H1 (cell line): ENCODE data around the gene TRPV4. TPM values are rescaled to one million over a fixed set of nuclear protein-coding genes. Genes with fewer than 3 reads are reported as not detected.

Source experiments
- CTCF ChIA-PET: fragments of 300-600 bp; sonication (Branson Sonifier 250); formaldehyde crosslinking; loops from one replicate; lab custom pipeline; 2021; ENCODE audit not compliant: partially characterized antibody; lab: Charles Lee
- POLR2A ChIA-PET: fragments of 300-600 bp; sonication (Branson Sonifier 250); formaldehyde crosslinking; loops from one replicate; lab custom pipeline; 2021; ENCODE audit warnings: inconsistent platforms; ENCODE audit not compliant: partially characterized antibody; lab: Charles Lee
- DNase-seq, 2 experiments: peaks; one replicate each; pipeline versions ENCODE4 v3.0.0 to v3.0.0-alpha.2; 2010 to 2022; ENCODE audit warnings: low spot score in 2 of 2, low read depth in 1 of 2, mixed read lengths in 1 of 2
- FAIRE-seq: peaks from 2 replicates; lab custom pipeline; 2011; peaks lifted over from hg19 to GRCh38; lab: Jason Lieb, UNC
- H2AFZ ChIP-seq: 2 replicates; pipeline ENCODE4 v1.8.1; 2012; ENCODE audit warnings: low read length, inconsistent platforms
- H2AK5ac ChIP-seq: 2 replicates; pipeline ENCODE4 v1.6.1; 2013; ENCODE audit warnings: low read depth, low read length
- H2BK120ac ChIP-seq: replicated peaks from 2 replicates; pipeline ENCODE3; 2013; ENCODE audit warnings: low read depth, low read length, inconsistent platforms
- H2BK12ac ChIP-seq: 2 replicates; pipeline ENCODE4 v1.6.1; 2013; ENCODE audit warnings: low read depth, low read length
- H2BK15ac ChIP-seq: 2 replicates; pipeline ENCODE4 v1.6.1; 2013; ENCODE audit warnings: low read length
- H2BK20ac ChIP-seq: 2 replicates; pipeline ENCODE4 v1.6.1; 2013; ENCODE audit warnings: low read length
- H2BK5ac ChIP-seq: 2 replicates; pipeline ENCODE4 v1.6.1; 2013; ENCODE audit warnings: low read depth, low read length
- H3K14ac ChIP-seq: 2 replicates; pipeline ENCODE4 v1.6.1; 2013; ENCODE audit warnings: inconsistent platforms; ENCODE audit not compliant: insufficient read length
- H3K18ac ChIP-seq: 2 replicates; pipeline ENCODE4 v1.6.1; 2013; ENCODE audit warnings: low read length; ENCODE audit errors: extremely low read depth
- H3K23ac ChIP-seq: 2 replicates; pipeline ENCODE4 v1.6.1; 2013; ENCODE audit warnings: inconsistent platforms; ENCODE audit not compliant: insufficient read length
- H3K23me2 ChIP-seq: 2 replicates; pipeline ENCODE4 v1.6.1; 2013; ENCODE audit warnings: low read depth, low read length
- H3K27ac ChIP-seq: 2 replicates; pipeline ENCODE4 v1.6.1; 2011; ENCODE audit warnings: low read depth, low read length, inconsistent platforms
- H3K27me3 ChIP-seq, 4 experiments: replicated peaks in 1 of 4; 1 replicate in 1 of 4; 2 replicates in 3 of 4; pipeline versions ENCODE4 v1.6.1 to v1.8.1; 2011 to 2013; ENCODE audit warnings: low read length in 3 of 4, mild to moderate bottlenecking in 3 of 4, inconsistent platforms in 2 of 4, mixed read lengths in 2 of 4, moderate library complexity in 1 of 4; ENCODE audit not compliant: control insufficient read depth in 3 of 4, insufficient read depth in 3 of 4; ENCODE audit errors: extremely low read depth in 1 of 4
- H3K36me3 ChIP-seq, 4 experiments: 2 replicates each; pipeline versions ENCODE4 v1.6.1 to v1.8.1; 2011 to 2013; ENCODE audit warnings: mild to moderate bottlenecking in 4 of 4, low read length in 3 of 4, moderate library complexity in 2 of 4, control low read depth in 1 of 4, inconsistent platforms in 1 of 4; ENCODE audit not compliant: insufficient read depth in 4 of 4, control insufficient read depth in 2 of 4
- H3K4ac ChIP-seq: replicated peaks from 2 replicates; pipeline ENCODE3; 2013; ENCODE audit warnings: low read length, low read depth, mixed read lengths, inconsistent platforms; ENCODE audit not compliant: insufficient read length
- H3K4me1 ChIP-seq, 4 experiments: replicated peaks in 1 of 4; 1 replicate in 1 of 4; 2 replicates in 3 of 4; pipeline versions ENCODE4 v1.6.1 to v1.8.1; 2011 to 2013; ENCODE audit warnings: low read length in 3 of 4, inconsistent platforms in 2 of 4, mixed read lengths in 1 of 4; ENCODE audit not compliant: insufficient read depth in 4 of 4, control insufficient read depth in 3 of 4
- H3K4me2 ChIP-seq, 2 experiments: 2 replicates each; pipeline versions ENCODE4 v1.6.1 to v1.8.1; 2011 to 2013; ENCODE audit warnings: low read depth in 2 of 2, low read length in 2 of 2, control low read depth in 1 of 2, inconsistent platforms in 1 of 2, mild to moderate bottlenecking in 1 of 2; ENCODE audit not compliant: insufficient read depth in 1 of 2
- H3K4me3 ChIP-seq, 4 experiments: fragments of 200-600, 300-600 bp in 1 of 4; sonication (generic), shearing (Covaris generic), sonication (Bioruptor Twin) in 1 of 4; 2 replicates each; pipeline versions ENCODE4 v1.5.1 to v1.8.1; 2011 to 2016; ENCODE audit warnings: low read length in 4 of 4, low read depth in 3 of 4, control low read depth in 2 of 4, inconsistent platforms in 2 of 4, mild to moderate bottlenecking in 2 of 4, mixed read lengths in 1 of 4, moderate library complexity in 1 of 4; ENCODE audit not compliant: insufficient read depth in 2 of 4; ENCODE audit errors: extremely low read depth in 1 of 4
- H3K56ac ChIP-seq: replicated peaks from 2 replicates; pipeline ENCODE3; 2013; ENCODE audit warnings: low read depth, mild to moderate bottlenecking, mixed read lengths, low read length, inconsistent platforms; ENCODE audit not compliant: insufficient read length
- H3K79me1 ChIP-seq: 2 replicates; pipeline ENCODE4 v1.6.1; 2013; ENCODE audit warnings: low read depth, low read length, control low read depth
- H3K79me2 ChIP-seq, 2 experiments: 2 replicates each; pipeline versions ENCODE4 v1.6.1 to v1.8.1; 2012 to 2013; ENCODE audit warnings: low read length in 2 of 2, mild to moderate bottlenecking in 2 of 2, inconsistent platforms in 1 of 2; ENCODE audit not compliant: insufficient read depth in 2 of 2, control insufficient read depth in 1 of 2
- H3K9ac ChIP-seq, 4 experiments: replicated peaks in 1 of 4; 1 replicate in 1 of 4; 2 replicates in 3 of 4; pipeline versions ENCODE4 v1.6.1 to v1.8.1; 2011 to 2013; ENCODE audit warnings: low read depth in 3 of 4, low read length in 3 of 4, control low read depth in 2 of 4, mild to moderate bottlenecking in 2 of 4, moderate library complexity in 2 of 4, inconsistent platforms in 1 of 4; ENCODE audit errors: extremely low read depth in 1 of 4
- H3K9me3 ChIP-seq, 2 experiments: 2 replicates each; pipeline versions ENCODE4 v1.6.1 to v1.8.1; 2012 to 2013; ENCODE audit warnings: mild to moderate bottlenecking in 2 of 2, moderate library complexity in 2 of 2, control low read depth in 1 of 2, inconsistent platforms in 1 of 2, low read depth in 1 of 2, low read length in 1 of 2, mixed read lengths in 1 of 2; ENCODE audit not compliant: insufficient read depth in 2 of 2
- H4K20me1 ChIP-seq, 2 experiments: replicated peaks in 1 of 2; 2 replicates each; pipeline versions ENCODE3 to v1.8.1; 2011 to 2013; ENCODE audit warnings: inconsistent platforms in 2 of 2, low read length in 2 of 2, mild to moderate bottlenecking in 1 of 2; ENCODE audit not compliant: insufficient read depth in 2 of 2, control insufficient read depth in 1 of 2
- H4K5ac ChIP-seq: 2 replicates; pipeline ENCODE4 v1.6.1; 2013; ENCODE audit warnings: low read length, low read depth, mixed read lengths, inconsistent platforms; ENCODE audit not compliant: insufficient read length
- H4K8ac ChIP-seq: 2 replicates; pipeline ENCODE4 v1.8.0; 2013; ENCODE audit warnings: mild to moderate bottlenecking, moderate library complexity, low read length, inconsistent platforms; ENCODE audit not compliant: insufficient read depth; ENCODE audit errors: extremely low read depth
- H4K91ac ChIP-seq: replicated peaks from 2 replicates; pipeline ENCODE3; 2013; ENCODE audit warnings: low read length, mixed read lengths, inconsistent platforms; ENCODE audit not compliant: insufficient read length
- CHD2 ChIP-seq: IDR thresholded peaks from 2 replicates; pipeline ENCODE4 v1.6.1; 2012; ENCODE audit warnings: low read length, improper control_type of control experiment
- CTBP2 ChIP-seq: IDR thresholded peaks from 2 replicates; pipeline ENCODE4 v1.7.0; 2011; ENCODE audit warnings: borderline replicate concordance, mild to moderate bottlenecking, moderate library complexity, mixed read lengths, low read length; ENCODE audit not compliant: insufficient read depth, insufficient read length
- EGR1 ChIP-seq: IDR thresholded peaks from 2 replicates; pipeline ENCODE4 v1.6.1; 2011; ENCODE audit warnings: low read depth, low read length, borderline replicate concordance
- EP300 ChIP-seq, 2 experiments: IDR thresholded peaks; 1 replicate in 1 of 2; 2 replicates in 1 of 2; pipeline ENCODE4 v1.6.1; 2011 to 2012; ENCODE audit warnings: low read depth in 2 of 2, low read length in 2 of 2, mild to moderate bottlenecking in 2 of 2, borderline replicate concordance in 1 of 2, inconsistent platforms in 1 of 2, moderate library complexity in 1 of 2
- EZH2 ChIP-seq: fragments of 200-600 bp; sonication (generic); IDR thresholded peaks from 2 replicates; pipeline ENCODE4 v1.7.1; 2012; ENCODE audit warnings: low read depth, mild to moderate bottlenecking, moderate library complexity, low read length, inconsistent platforms; ENCODE audit not compliant: severe bottlenecking
- KDM5A ChIP-seq: fragments of 200-600 bp; IDR thresholded peaks from 2 replicates; pipeline ENCODE4 v1.7.1; 2012; ENCODE audit warnings: mild to moderate bottlenecking, low read length, inconsistent platforms, mixed read lengths
- RBBP5 ChIP-seq: IDR thresholded peaks from 2 replicates; pipeline ENCODE4 v1.7.1; 2012; ENCODE audit warnings: low read depth, mild to moderate bottlenecking, inconsistent platforms, low read length, moderate library complexity, borderline replicate concordance
- SP2 ChIP-seq: IDR thresholded peaks from 2 replicates; pipeline ENCODE4 v1.6.1; 2012; ENCODE audit warnings: mild to moderate bottlenecking, low read length, inconsistent platforms
- SP4 ChIP-seq: IDR thresholded peaks from 2 replicates; pipeline ENCODE4 v1.6.1; 2012; ENCODE audit warnings: low read length, inconsistent platforms
- SUZ12 ChIP-seq: fragments of 200-600 bp; sonication (generic); IDR thresholded peaks from 2 replicates; pipeline ENCODE4 v1.6.1; 2012; ENCODE audit warnings: mild to moderate bottlenecking, inconsistent platforms, low read length, moderate library complexity, mixed read lengths
- TAF1 ChIP-seq: IDR thresholded peaks from 2 replicates; pipeline ENCODE4 v1.6.1; 2011; ENCODE audit warnings: mild to moderate bottlenecking, low read depth, low read length
- YY1 ChIP-seq: IDR thresholded peaks from 2 replicates; pipeline ENCODE4 v1.6.1; 2011; ENCODE audit warnings: low read depth, mild to moderate bottlenecking, low read length
- whole genome bisulfite sequencing, 2 experiments: shearing (Covaris generic) in 1 of 2; methylation state at CpG; one replicate each; pipeline versions ENCODE4 v1.1.6 to v1.1.7; 2013 to 2015; ENCODE audit warnings: low lambda C conversion rate in 2 of 2, mixed read lengths in 2 of 2, inconsistent platforms in 1 of 2, low coverage in 1 of 2, missing lambda C conversion rate in 1 of 2; ENCODE audit not compliant: insufficient replicate concordance in 2 of 2, insufficient coverage in 1 of 2, insufficient read length in 1 of 2; ENCODE audit errors: extremely low coverage in 1 of 2, missing lambda C conversion rate in 1 of 2; 5-methylcytosine and 5-hydroxymethylcytosine counted together
- polyA plus RNA-seq, 7 experiments: library from polyadenylated mRNA; depleted of rRNA in 3 of 7; stranded (reverse) in 5 of 7; unstranded in 2 of 7; fragments of >200 nt in 5 of 7; fragments of 200-250 nt in 2 of 7; gene quantifications; 1 replicate in 5 of 7; 2 replicates in 1 of 7; 4 replicates in 1 of 7; pipeline versions ENCODE4 v1.2.1 to v1.2.3, GENCODE V29; 2011 to 2013; ENCODE audit warnings: missing spikeins in 2 of 7, mixed read lengths in 2 of 7
- total RNA-seq: library from RNA; stranded (reverse); fragmentation: NEBNext Ultra II Directional; extraction: Animal tissue kit (Norgen Biotek cat#: 25700); gene quantifications from 2 replicates; pipeline ENCODE4 v1.2.1, GENCODE V29; 2021
- TF ChIP-seq, protein P1 (sequence below): IDR thresholded peaks from 2 replicates; pipeline ENCODE4 v1.6.1; 2012; ENCODE audit warnings: inconsistent platforms

Gene TRPV4
- total and polyA plus RNA-seq, 2 of the 8 experiments (the other 6 are each of a cell fraction or from before 2014, with no cell fraction given) = 2.1 to 6.2 TPM

DNA sequence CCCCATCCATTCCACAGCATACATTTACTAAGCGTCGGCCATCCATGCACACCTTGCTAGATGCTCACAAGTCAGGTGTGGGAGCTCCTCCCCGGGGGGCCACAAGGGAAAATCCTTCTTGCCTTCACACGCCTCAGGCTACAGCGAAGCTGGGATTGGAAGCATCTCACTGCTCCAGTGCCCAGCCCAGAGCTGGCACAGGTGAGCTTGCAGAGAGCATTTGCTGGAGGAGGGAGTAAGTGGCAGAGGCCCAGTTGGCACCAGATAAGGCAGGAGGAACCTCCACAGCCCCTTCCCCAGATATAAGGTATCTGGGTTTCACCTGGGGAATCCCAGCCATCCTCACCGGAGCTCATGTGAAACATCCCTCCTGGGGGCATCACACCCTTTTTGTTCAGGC lies 1.8 kb downstream of the TRPV4 start:
- Histone ChIP-seq H2BK20ac (no peak overlapping the region), H3K23me2 (peaks cover 1% of the 10 kb centered on the region; the same call in 1 of the 2 replicates), H3K79me1 (no peaks in the 10 kb centered on the region; the same call in 1 of the 2 replicates), H4K8ac (no peak overlapping the region), H2BK15ac (peak overlapping the region; percentile 29; the same call in 1 of the 2 replicates), H3K27ac (no peak overlapping the region), H3K4me2 (no peak overlapping the region), H3K4me1 (peaks cover 0 to 6% (median 1%) of the 10 kb centered on the region in 4 experiments; a peak in 3 of 7 replicates), H3K36me3 (no peaks in the 10 kb centered on the region), H2AK5ac (no peak overlapping the region), H3K18ac (no peak overlapping the region), H3K4me3 (no peak overlapping the region), H3K9ac (no peak overlapping the region), H2BK120ac (no peak overlapping the region), H2AFZ (no peak overlapping the region), H3K9me3 (no peaks in the 10 kb centered on the region), H3K4ac (no peak overlapping the region), H4K20me1 (no peaks in the 10 kb centered on the region), H3K56ac (no peak overlapping the region), H3K79me2 (no peaks in the 10 kb centered on the region), H4K91ac (no peak overlapping the region), H3K23ac (no peak overlapping the region), H2BK5ac (no peak overlapping the region; the same call in 1 of the 2 replicates), H3K27me3 (no peaks in the 10 kb centered on the region; a peak in 1 of 7 replicates), H3K14ac (no peak overlapping the region), H2BK12ac (no peak overlapping the region), H4K5ac (no peak overlapping the region)
- FAIRE-seq (no peak), DNase-seq (no peak)
- WGBS, 2 experiments = 83% methylated on average over 6 of the region's 6 CpGs; no CpG with 5 or more reads in 1 of the 2 experiments
- POLR2A ChIA-PET = interaction anchor here (3.0 kb wide), 1 partner anchor 10 kb away, joined by 9 read pairs; no protein-coding TSS in a partner anchor
- CTCF ChIA-PET = interaction anchor here (4.0 to 9.4 kb wide), 2 partner anchors 11 to 26 kb away, joined by 17 to 92 read pairs; no protein-coding TSS in a partner anchor
- TF ChIP-seq CHD2 (no peak), SUZ12 (no peak), EGR1 (no peak), YY1 (no peak), CTBP2 (no peak), SP4 (no peak), TAF1 (no peak), EP300 (IDR thresholded peaks at IDR 0.05; ENCODE audit: borderline replicate concordance in 1 of 2, low read depth in 2 of 2, low read length in 2 of 2) (no peak), SP2 (no peak), EZH2 (no peak), RBBP5 (no peak), KDM5A (no peak)
- TF ChIP-seq, protein P1, sequence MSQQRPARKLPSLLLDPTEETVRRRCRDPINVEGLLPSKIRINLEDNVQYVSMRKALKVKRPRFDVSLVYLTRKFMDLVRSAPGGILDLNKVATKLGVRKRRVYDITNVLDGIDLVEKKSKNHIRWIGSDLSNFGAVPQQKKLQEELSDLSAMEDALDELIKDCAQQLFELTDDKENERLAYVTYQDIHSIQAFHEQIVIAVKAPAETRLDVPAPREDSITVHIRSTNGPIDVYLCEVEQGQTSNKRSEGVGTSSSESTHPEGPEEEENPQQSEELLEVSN = no peak
